Measurements from ENCODE around the gene HOPX.
"Not testable (repeated sequence)": the region's sequence is repeated elsewhere in the genome, so short reads cannot be mapped to it uniquely, and the experiment has no call there.

Gene HOPX

GRCh38 chr4:56688094-56688647 is 7.1 kb upstream of the HOPX start:
- no peak for DNase-seq (ENCODE audit: low read depth)

- no peak for DNase-seq (ENCODE audit: low read depth)
Observed at GRCh38 chr4:56686537-56687231, 5.6 kb upstream of the HOPX start.

GRCh38 chr4:56684320-56685050 is 3.4 kb upstream of the HOPX start:
- DNase-seq (ENCODE audit: low read depth): no peak

GRCh38 chr4:56683455-56683854 is 2.4 kb upstream of the HOPX start:
- DNase-seq (ENCODE audit: low read depth): no peak

GRCh38 chr4:56681853-56682525 is 893 bp upstream of the HOPX start:
- DNase-seq (ENCODE audit: low read depth): no peak

- DNase-seq (ENCODE audit: low read depth): no peak
Observed at GRCh38 chr4:56680266-56680665, 830 bp downstream of the HOPX start.

- DNase-seq (ENCODE audit: low read depth): no peak
Observed at GRCh38 chr4:56677711-56678110, 3.4 kb downstream of the HOPX start.

GRCh38 chr4:56674984-56675383 is 6.1 kb downstream of the HOPX start:
- no peak for DNase-seq (ENCODE audit: low read depth)

- DNase-seq (ENCODE audit: low read depth): no peak
Observed at GRCh38 chr4:56671860-56672259, 9.2 kb downstream of the HOPX start.

- no peak for DNase-seq (ENCODE audit: low read depth)
Observed at GRCh38 chr4:56671373-56671772, 9.7 kb downstream of the HOPX start.

- DNase-seq (ENCODE audit: low read depth): no peak
Observed at GRCh38 chr4:56668267-56668666, 12.8 kb downstream of the HOPX start.

GRCh38 chr4:56667396-56667795 is 13.7 kb downstream of the HOPX start:
- not testable (repeated sequence) for DNase-seq (ENCODE audit: low read depth)

- no peak for DNase-seq (ENCODE audit: low read depth)
Observed at GRCh38 chr4:56666279-56666678, 14.8 kb downstream of the HOPX start.

GRCh38 chr4:56665781-56666180 is 15.3 kb downstream of the HOPX start:
- DNase-seq (ENCODE audit: low read depth): no peak

- DNase-seq (ENCODE audit: low read depth): no peak
Observed at GRCh38 chr4:56662782-56663468, 18.2 kb downstream of the HOPX start.

GRCh38 chr4:56659946-56660345 is 21.1 kb downstream of the HOPX start:
- DNase-seq (ENCODE audit: low read depth): no peak

GRCh38 chr4:56658528-56658927 is 22.6 kb downstream of the HOPX start:
- DNase-seq (ENCODE audit: low read depth): no peak

GRCh38 chr4:56657818-56658217 is 23.3 kb downstream of the HOPX start:
- DNase-seq (ENCODE audit: low read depth): no peak

- no peak for DNase-seq (ENCODE audit: low read depth)
Observed at GRCh38 chr4:56657128-56657527, 24.0 kb downstream of the HOPX start.

- peak; percentile 15 for DNase-seq (ENCODE audit: low read depth)
Observed at GRCh38 chr4:56656346-56656643, 24.8 kb downstream of the HOPX start.

GRCh38 chr4:56655627-56656345 is 25.3 kb downstream of the HOPX start:
- no peak for DNase-seq (ENCODE audit: low read depth)

GRCh38 chr4:56655209-56655626 is 25.9 kb downstream of the HOPX start:
- no peak for DNase-seq (ENCODE audit: low read depth)
